ENCODE data around the gene RRP1.

- TF ChIP-seq CTCF (conservative IDR thresholded peaks at IDR 0.05) (no peak), ZFX (IDR thresholded peaks at IDR 0.05) (no peak)
Measured at GRCh38 chr21:43813656-43813980, 24.2 kb downstream of the RRP1 start.

All from C4-2B (cell line).